GM19324 (cell line): ENCODE results near the gene ITGB5.
"Not testable (repeated sequence)": the region's sequence is repeated elsewhere in the genome, so short reads cannot be mapped to it uniquely, and the experiment has no call there.

Experiments
- ATAC-seq: cut with Tn5 transposase; IDR thresholded peaks from one replicate; pipeline ENCODE4 v1.9.1; 2021; ENCODE audit warnings: mild to moderate bottlenecking, moderate library complexity; ENCODE audit not compliant: unreplicated experiment, low FRiP score

The ITGB5 gene

GRCh38 chr3:124841517-124841916 is 45.6 kb downstream of the ITGB5 start:
- no peak for ATAC-seq

GRCh38 chr3:124840331-124840730 is 46.8 kb downstream of the ITGB5 start:
- no peak for ATAC-seq

GRCh38 chr3:124839896-124840295 is 47.3 kb downstream of the ITGB5 start:
- no peak for ATAC-seq

GRCh38 chr3:124838963-124839362 is 48.2 kb downstream of the ITGB5 start:
- ATAC-seq: no peak

GRCh38 chr3:124837730-124838186 is 49.4 kb downstream of the ITGB5 start:
- ATAC-seq: no peak

GRCh38 chr3:124837065-124837464 is 50.1 kb downstream of the ITGB5 start:
- ATAC-seq: no peak

- no peak for ATAC-seq
Measured at GRCh38 chr3:124836448-124836847, 50.7 kb downstream of the ITGB5 start.

GRCh38 chr3:124834723-124835718 is 52.1 kb downstream of the ITGB5 start:
- ATAC-seq: peak; percentile 73

- no peak for ATAC-seq
Measured at GRCh38 chr3:124833710-124834332, 53.3 kb downstream of the ITGB5 start.

- ATAC-seq: no peak
Measured at GRCh38 chr3:124832782-124833709, 54.1 kb downstream of the ITGB5 start.

- no peak for ATAC-seq
Measured at GRCh38 chr3:124831628-124832199, 55.5 kb downstream of the ITGB5 start.

GRCh38 chr3:124829819-124830554 is 57.2 kb downstream of the ITGB5 start:
- ATAC-seq: no peak

- no peak for ATAC-seq
Measured at GRCh38 chr3:124829178-124829818, 57.9 kb downstream of the ITGB5 start.

GRCh38 chr3:124827476-124828206 is 59.5 kb downstream of the ITGB5 start:
- ATAC-seq: not testable (repeated sequence)

- ATAC-seq: no peak
Measured at GRCh38 chr3:124826703-124827102, 60.5 kb downstream of the ITGB5 start.

GRCh38 chr3:124824286-124824915 is 62.8 kb downstream of the ITGB5 start:
- no peak for ATAC-seq

- no peak for ATAC-seq
Measured at GRCh38 chr3:124823648-124824047, 63.5 kb downstream of the ITGB5 start.

- no peak for ATAC-seq
Measured at GRCh38 chr3:124823206-124823605, 64.0 kb downstream of the ITGB5 start.
